Activated T-cell treated with anti-CD3 and anti-CD28 coated beads for 24 hours (primary cell): ENCODE measurements around the gene BBS2.
A peak's percentile ranks its signal among the peaks of the same experiment; 100 is the strongest.

Experiments
- DNase-seq: peaks from one replicate; pipeline ENCODE4 v3.0.0-alpha.2; 2020; ENCODE audit warnings: low read depth

Gene BBS2

DNA sequence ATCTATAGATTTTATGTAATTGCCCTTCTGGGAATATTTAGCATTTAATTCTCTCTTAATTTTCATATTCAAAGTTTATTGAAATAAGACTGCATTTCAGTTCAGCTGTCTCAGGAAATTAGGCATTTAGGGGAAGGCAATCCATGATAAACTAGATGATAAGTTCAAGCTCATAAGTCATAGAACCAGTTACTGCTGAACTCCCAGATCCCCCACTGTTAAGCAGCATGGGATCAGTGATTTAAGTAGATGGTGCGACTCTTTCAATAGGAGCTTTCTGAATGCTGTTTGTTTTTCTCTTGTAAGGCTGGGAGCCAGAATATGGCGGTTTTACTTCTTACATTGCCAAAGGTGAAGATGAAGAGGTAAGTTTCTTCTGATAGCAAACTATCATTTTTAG, 44.6 kb downstream of the BBS2 start:
- DNase-seq = no peak

DNA sequence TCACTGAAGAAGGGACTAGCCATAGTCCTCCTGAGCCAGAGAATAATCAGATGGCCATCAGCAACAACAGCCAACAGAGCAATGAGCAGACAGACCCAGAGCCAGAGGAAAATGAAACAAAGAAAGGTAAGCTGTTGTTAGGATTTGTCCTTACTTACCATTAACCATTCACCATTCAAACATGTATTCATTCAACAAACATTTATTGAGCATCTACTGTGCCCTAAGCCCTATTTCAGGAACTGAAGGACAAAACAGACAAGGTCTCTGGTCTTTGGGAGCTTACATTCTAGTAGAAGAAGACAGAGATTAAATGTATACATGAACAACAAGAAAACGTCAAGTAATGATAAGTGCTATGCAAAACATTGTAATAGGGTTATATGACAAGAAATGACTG, 49.2 kb downstream of the BBS2 start:
- DNase-seq = no peak

DNA sequence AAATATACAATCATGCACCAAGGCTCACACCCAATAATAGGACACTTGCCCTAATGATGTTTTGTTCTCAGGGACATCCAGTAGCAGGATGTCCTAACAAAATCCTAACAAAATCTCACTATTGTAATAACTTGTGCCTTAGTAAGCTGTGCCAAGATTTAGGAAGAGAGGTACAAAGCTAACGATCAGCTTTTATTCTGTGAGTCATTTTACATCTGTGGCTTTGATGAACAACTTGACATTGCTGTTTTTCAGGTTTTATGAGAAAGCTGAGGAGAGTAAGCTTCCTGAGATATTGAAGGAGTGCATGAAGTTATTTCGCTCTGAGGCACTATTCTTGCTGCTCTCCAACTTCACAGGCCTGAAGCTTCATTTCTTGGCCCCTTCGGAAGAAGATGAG, 49.6 kb downstream of the BBS2 start:
- no peak for DNase-seq

DNA sequence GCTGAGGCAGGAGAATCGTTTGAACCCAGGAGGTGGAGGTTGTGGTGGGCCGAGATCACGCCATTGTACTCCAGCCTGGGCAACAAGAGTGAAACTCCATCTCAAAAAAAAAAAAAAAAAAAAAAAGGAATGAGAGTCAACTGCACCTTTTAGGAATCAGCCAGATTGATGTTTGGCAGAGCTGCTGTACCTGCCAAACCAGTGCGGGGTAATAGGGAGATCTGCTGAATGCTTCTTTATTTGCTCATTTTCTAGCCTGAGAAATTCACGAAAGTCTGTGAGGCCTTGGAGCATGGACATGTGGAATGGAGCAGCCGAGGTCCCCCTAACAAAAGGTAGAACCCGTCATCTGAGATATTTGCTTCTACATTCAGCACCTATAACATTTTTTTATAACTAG, 50.1 kb downstream of the BBS2 start:
- DNase-seq = no peak

DNA sequence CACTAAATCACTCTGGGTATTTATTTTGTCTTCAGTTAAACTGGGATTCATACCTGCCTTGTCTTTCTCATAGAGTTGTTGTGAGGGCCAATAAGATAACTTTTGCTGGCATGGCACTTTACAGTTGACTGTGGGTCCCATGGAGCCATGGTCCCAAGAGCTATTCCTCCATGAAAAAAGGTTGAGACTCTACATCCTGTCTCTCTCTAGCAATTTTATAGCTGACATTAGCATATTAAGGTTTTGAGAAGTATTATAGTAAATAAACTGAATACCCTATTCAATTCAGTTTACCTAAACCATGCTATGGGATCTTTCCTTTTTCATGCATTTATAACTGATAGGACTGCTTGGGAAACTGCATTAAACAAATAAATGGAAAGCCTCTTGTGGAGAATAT, 51.0 kb downstream of the BBS2 start:
- no peak for DNase-seq

DNA sequence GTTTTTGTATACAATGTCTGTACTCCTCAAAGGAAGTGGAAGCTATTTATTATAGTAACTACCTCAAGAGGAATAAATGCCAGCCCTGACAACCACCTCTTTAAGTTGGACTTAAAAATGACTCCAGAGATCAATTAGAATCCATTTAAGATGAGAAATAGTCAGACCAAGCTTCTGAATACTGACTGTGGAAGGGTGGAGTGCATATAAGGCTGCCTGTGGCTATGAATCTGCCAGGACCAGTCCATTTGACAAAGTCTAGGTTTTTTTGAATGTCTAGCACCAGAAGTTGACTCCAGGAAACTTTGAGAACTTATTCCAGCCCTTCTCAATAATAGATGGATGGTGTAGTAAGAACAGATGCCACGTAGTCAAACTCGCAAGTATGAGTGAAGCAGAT, 53.5 kb downstream of the BBS2 start:
- no peak for DNase-seq

DNA sequence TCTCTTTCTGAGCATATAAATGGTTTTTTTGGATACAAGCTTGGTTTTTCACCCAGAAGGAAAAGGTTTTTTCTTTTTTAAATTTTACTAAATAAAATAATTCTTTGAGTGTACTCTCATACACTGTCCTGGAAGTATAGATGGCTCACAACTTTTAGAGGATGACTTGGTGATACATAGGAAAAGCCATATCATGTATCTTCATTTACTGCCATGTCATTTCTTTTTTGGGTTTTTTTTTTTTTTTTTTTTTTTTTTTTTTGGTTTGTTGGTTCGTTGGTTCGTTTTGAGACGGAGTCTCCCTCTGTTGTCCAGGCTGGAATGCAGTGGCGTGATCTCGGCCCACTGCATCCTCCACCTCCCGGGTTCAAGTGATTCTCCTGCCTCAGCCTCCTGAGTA, 56.7 kb downstream of the BBS2 start:
- DNase-seq = no peak

DNA sequence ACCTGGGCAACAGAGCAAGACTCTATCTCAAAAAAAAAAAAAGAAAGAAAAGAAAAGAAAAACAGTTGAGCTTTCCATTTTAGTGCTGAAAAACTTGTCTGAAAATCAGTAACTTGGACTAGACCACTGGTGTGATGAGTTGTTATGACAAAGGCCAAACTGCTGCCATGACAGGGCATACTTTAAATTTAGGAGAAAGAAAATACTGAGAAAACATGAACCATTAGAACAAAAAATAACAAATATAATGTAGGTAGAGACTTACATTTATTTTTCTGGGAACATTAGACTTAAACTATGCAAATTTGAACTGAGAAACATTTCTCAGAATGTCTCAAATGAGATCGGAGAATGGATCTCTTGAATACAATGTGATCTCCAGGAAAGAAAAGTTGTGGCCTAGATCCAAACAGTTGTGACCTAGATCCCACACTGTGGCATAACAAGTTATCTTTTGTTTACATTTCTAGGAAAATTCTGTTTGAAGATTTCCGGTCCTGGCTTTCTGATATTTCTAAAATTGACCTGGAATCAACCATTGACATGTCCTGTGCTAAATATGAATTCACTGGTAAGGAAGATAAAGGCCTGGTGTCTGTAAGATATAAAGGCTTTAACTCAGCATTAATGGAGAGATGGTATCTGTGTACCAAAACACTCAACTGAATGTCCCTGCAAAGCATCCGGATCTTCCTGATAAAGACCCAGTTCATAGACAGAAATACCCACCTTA, 57.6 kb downstream of the BBS2 start:
- DNase-seq = no peak

DNA sequence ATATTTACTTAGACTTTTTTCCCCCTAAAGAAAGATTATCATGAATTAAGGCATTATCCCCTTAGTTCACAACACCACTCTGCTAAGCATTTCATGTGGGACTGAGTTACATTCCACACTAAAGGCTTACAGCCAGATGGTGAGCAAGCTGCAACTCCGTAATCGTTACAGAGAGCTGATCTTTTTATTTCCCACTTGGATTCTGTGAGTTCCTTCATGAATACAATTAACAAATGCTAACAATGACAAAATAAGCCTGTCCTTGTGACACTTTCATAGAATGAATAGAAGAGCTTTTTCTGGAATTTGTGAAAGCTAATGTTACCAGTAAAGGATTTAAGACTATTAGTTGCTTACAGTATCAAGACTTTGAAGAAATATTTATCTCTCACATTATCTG, 59.7 kb downstream of the BBS2 start:
- no peak for DNase-seq

DNA sequence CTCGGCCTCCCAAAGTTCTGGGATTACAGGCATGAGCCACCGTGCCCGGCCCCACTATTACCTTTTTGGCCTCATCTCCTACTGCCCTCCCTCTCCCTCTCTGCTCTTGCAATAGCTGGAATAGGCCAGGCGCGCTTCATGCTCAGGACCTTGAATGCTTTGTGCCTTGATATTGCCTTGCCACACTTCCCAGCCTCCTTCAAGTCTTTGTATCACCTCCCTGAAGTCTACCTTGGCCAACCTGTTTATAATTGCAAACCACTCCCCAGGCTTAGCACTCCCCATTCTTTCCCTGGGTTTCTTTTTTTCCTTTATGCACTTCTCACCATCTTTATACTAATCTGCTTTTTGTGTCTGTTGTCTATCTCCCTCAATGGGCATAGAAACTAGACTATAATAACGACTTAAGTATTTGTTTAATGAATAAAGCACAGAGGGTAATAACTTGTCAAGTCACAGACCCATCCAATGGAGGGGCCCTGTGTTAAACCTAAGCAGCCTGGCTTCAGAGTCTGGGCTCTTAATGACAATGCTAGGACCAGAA, 61.8 kb downstream of the BBS2 start:
- no peak for DNase-seq

DNA sequence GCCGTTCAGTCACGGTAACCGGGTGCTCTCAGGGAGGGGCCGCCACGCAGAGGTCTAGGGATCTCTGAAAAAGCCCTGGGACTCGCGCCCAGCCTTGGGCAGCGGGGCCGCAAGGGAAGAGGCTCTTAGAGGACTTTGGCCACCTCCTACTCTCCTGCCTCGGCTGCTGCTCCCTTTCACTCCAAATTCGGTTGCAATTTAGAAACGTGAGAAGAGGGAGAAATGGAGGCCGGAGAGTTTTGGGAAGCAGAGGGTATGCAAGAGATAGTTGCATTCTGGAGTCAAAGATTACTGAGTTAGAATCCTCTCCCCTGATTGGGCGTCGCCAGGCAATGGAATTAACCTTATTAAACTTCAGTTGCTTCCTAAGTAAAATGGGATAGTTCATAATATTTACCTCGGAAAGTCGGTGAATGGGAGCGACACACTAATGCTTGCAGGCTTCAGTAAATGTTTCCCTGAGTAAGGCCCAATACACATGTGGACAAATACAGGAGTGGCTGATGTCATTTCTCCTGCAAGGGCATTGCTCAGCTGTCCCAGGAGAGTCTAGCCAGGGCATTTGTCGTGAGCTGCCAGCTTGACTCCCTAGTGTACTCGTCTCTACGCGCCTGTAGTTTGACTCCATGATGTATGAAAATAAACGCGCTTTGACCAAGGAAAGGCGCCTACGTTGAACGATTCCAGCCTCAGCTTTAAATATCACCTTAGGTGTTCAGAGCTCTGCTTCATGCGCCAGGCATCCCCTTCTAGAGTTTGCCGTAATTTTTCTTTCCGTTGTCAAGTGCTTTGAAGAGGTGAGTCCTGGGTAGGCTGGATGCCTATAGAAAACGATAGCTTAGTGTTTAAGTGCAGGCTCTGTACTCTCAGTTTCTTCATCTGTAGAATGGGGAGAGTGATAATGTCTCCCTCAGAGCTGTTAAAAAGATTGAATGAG, 67.8 kb downstream of the BBS2 start:
- no peak for DNase-seq

DNA sequence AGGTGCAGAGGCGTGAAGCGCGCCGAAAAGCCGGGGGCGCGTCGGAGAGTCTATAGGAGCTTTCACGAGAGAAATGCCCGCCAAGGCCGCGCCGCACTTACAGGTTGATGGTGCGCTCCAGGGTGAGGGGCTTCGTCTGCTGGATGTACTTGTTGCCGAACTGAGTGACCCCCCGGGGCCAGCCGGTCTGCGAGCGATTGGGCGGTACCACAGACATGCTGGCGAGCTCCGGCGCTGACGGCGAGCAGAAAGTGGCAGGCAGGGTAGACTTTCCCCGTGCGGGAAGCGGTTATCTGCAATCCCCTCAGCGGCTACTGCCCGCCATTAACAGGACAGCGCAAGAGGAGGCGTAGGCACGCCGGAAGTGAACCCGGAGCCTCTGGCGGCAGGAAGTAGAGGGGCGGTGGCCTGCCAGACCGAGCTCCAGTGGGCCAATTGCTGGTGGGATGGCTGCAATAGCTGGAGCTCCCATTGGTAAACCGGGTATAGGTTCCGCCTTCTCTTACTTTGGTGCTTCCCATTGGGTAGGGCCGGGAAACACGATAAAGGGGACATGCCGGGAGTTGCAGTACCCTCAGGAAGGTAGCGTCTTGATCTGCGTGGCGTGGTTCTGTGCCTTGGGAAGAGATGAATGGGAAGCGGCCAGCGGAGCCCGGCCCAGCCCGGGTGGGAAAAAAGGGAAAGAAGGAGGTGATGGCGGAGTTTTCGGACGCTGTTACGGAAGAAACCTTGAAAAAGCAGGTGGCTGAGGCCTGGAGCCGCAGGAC, 68.7 kb downstream of the BBS2 start, which contains the start of the genes NUDT21 and OGFOD1:
NUDT21 (minus strand) TSS at position 347 of the 767 bp plus-strand sequence; CDS start at position 217, 130 bp downstream.
OGFOD1 (plus strand) TSS at position 569 of the 767 bp plus-strand sequence; CDS start at position 628, 59 bp downstream.
- DNase-seq = peak; percentile 88

DNA sequence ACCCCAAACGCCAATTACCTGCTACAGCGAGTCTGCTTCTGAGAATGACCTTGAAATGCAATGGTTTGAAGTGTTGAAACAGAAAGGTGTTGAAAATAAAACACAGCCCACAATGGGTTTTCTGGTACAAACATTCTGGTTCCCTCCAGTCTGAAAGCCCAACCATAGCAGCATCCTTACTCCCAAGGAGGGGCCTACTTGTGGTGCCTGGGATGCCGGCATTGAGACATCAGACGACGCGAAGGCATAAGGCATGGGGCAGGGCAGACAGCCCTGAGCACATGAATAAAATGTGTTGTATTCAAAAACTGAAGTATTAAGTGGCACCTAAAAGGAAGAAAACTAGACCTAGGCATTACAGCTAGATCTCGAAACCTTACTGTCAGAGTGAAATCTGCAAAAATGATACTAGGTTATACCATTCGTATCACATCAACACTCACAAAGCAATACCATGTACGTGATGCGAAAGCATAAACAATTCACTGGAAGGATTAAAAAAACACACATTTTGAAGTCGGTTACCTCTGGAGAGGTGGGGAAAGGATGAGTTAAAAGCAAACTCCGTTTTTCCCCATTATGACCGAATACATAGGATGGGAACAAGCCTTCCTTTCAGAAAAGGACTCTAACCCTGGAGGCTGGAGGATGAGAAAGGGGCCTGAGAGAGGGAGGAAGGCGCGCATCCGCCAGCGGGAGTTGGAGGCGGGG, 69.4 kb downstream of the BBS2 start:
- no peak for DNase-seq

DNA sequence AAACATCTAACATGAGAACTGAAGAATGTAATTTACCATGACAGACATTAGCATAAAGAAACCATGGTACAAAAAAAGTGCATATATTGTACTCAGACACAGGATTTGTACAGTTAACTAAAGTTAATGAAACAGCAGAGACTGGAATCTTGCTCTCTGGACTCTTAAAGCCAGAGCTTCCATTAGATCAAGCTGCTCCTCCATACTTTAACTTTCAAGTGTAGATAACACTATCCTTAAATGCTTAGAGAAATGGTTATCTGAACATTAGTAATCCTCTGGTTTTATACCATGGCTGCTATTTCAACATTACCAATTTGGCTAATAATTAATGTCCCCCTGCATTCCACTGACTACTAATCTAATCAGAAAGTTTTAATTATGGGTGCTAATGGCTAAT, 71.8 kb downstream of the BBS2 start:
- DNase-seq = no peak

DNA sequence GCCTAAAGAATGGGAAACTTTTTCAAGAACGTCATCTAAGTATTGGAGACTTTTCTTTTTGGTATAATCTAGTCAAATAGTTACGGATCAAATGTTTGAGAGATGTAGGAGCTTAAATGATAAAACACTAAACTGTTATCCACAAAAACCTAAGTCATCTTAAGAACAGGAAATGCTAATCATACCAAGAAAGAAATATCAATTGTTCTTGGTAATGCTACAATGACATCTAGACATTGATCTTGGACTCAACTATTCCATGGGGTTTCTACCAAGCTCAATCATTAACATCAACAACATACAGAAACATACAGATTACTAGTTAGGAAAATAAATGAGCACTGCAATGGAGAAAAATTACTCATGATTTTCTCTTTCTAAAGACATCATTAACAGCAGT, 72.5 kb downstream of the BBS2 start:
- no peak for DNase-seq

DNA sequence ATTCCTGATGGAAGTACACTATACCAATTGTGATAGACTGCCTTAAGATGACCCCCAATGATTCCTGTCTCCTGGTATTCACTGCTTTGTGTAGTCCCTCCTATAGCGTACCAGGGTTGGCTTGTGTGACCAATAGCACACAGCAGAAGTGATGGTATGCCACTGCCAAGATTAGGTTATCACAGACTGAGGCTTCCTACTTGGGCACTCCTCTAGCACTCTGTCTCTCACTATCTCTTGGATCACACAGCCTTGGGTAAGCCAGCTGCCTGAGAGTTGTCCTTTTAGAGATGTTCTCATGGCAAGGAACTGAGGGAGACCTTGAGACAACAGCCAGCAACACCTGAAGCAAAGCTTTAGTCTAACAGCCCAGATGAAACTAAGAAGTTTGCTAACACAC, 81.8 kb downstream of the BBS2 start:
- no peak for DNase-seq

DNA sequence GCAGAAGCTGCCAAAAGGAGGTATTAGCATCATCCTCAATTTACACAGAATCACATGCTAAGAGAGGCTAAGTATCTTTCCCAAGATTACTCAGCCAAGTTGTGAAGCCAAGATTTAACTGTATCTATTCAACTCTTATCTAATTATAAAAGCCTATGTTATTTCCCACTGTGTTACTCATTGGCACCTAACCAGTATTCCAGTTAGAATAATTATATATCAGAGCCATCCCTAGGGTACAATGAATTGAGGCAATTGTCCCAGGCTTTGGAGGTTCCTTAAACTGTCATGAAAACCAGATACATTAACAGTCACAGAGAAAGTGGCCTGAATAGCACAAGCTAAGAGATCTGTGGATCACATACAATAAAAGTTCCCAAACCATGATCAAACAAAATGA, 83.6 kb downstream of the BBS2 start:
- no peak for DNase-seq
